GM18499 (cell line): Measurements from ENCODE around the gene GRN.
"Not testable (repeated sequence)": the region's sequence is repeated elsewhere in the genome, so short reads cannot be mapped to it uniquely, and the experiment has no call there.

Experiments used
- ATAC-seq: cut with Tn5 transposase; IDR thresholded peaks from one replicate; pipeline ENCODE4 v1.9.1; 2021; ENCODE audit warnings: moderate number of reproducible peaks; ENCODE audit not compliant: insufficient read depth, unreplicated experiment

GRN gene

DNA sequence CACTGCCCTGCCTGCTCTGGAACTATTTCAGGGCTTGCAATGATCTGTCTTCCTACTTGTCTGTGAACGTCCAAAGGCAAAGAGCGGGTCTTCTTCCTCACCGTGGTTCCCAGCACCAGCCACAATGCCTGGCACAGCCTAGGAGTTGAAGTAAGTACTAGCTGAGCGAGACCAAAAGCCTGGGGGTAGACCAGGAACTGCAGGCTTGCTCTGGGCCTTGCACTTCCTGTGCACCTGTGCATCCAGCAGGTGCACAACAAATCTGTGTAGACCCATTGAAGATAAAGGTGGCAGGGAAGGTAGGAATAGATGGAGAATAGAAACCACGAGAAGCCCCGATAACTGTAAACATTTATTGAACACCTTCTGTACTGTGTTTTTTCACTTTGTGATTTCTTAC is 13.9 kb downstream of the GRN start:
- no peak for ATAC-seq

DNA sequence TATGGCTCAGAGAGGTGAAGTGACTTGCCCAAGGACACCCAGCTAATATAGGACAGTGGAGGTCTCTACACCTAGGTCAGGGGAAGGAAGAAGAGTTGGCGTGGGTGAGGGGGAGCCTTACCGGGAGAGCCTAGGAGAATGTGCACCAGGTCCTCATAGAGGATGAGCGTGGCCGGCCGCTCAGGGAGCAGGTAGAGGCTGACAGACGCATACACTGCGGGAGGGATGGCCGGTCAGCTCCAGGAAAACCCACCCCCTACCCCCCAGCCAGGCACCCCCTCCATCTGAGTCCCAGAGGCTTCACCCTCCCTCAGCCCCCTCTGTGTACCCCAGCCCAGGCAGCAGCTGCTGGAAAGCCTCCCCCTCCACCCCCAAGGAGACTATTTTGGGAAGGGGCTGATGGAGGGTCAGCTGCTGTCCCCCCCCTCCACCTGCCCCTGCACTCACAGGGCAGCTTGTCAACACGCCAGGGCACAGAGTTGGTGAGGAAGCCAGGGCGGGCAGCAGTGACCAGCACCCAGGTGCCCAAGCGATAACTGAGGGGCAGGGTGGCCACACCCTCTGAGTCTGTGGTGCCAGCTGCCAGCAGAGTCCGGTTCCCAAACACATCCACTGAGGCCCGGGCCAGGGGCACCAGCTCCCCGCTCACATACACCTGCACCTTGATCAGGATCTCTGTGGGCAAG is 14.5 kb downstream of the GRN start:
- no peak for ATAC-seq

- no peak for ATAC-seq
Observed at GRCh38 chr17:44360144-44360533, 15.0 kb downstream of the GRN start.

GRCh38 chr17:44360826-44361225 is 15.7 kb downstream of the GRN start:
- ATAC-seq = no peak

DNA sequence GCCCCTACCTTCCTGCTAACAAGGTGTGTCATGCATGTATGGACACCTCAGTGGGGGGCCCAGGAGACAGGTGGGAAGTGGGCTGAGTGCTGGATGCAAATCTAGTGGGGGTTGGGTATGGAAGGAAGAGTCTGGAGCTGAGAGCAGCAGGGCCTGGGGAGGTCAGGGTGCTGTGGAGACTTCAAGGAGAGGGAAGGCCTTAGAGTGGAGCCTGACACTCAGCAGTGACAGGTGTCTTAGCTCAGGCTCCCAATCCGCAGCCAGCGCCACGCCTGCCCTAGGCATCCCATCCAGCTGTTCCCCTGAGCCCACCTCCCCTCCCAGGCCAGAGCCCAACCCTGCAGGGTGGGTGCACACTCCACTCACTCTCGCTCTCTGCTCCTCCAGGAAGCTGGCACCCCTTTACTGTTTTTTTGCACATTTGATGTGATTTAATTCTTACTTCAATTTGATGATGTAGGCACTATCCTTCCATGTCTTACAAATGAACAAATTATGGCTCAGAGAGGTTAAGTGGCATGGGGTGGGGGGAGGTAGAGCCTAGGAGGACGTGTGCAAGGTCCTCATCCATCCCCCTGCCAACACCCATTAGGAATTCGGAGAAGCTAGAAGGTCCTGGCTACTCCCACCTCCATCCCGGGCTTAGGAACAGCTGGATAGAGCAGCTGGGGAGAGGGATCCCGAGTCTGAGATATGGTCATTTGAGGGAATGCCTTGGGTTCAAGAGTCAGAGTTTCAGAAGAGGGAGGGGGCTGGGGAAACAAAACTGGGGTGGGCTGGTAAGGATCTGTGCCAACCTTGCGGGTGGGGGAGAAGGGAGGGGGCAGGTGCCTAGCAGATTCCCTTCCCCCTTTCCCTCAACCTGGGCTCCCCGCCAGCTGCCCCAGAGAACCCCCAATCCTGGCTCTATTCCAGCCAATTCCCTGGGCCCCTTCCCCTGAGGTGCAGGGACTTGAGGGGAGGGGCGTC is 16.5 kb downstream of the GRN start:
- no peak for ATAC-seq

- ATAC-seq = no peak
Observed at GRCh38 chr17:44362459-44362948, 17.4 kb downstream of the GRN start.

DNA sequence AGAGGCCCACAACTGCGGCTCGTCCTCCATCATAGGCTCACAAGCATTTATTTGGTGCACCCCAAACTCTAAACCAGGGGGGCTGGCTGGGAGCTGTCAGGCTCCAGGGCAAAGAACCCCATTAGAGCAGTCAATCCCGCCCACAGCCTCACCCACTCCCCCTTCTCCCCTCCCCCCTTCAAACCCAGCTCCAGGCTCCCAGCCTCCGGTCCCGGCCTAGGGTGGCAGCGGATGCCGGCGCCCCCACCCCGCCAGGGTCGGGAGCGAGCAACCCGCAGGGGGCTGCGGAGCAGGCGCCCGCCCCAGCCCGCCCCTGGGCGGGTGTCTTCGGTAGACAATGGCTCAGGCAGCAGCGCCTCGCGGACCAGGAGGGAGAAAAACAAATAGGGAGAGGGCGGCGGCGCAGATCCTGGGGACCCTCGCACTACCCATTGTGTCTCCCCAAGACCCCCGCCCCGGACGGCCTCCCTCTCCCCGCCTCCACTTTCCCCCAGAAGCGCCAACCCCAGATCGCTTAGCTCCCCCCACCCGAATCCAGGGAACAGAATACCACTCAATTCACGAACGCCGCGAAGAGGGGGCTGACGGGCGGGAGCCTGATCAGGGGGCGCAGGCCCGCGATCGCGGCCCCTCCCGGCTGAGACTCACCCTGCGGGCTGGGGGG is 18.0 kb downstream of the GRN start:
- no peak for ATAC-seq

GRCh38 chr17:44363613-44364159 is 18.6 kb downstream of the GRN start, which contains the start of gene FAM171A2:
FAM171A2 (minus strand) TSS chr17:44363853; CDS start chr17:44363714, 139 bp downstream.
- ATAC-seq = no peak

DNA sequence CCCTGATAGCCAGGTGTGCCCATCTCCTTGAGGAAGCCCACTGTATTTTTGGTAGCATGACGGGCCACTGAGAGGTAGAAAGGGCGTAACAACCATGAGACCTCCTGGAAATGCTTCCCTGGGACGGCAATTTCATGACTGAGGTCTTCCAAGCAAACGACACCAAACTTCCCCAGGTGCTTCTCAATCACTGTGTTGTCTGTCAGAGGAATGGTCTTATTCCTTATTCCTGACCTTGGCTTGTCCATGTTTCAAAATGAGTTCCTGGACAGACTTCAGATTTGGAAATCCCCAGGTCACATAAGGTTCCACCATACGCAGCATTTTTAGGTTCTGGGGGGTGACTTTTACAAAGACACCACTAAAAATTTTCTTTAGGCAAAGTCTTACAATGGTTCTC is 19.9 kb downstream of the GRN start:
- not testable (repeated sequence) for ATAC-seq

DNA sequence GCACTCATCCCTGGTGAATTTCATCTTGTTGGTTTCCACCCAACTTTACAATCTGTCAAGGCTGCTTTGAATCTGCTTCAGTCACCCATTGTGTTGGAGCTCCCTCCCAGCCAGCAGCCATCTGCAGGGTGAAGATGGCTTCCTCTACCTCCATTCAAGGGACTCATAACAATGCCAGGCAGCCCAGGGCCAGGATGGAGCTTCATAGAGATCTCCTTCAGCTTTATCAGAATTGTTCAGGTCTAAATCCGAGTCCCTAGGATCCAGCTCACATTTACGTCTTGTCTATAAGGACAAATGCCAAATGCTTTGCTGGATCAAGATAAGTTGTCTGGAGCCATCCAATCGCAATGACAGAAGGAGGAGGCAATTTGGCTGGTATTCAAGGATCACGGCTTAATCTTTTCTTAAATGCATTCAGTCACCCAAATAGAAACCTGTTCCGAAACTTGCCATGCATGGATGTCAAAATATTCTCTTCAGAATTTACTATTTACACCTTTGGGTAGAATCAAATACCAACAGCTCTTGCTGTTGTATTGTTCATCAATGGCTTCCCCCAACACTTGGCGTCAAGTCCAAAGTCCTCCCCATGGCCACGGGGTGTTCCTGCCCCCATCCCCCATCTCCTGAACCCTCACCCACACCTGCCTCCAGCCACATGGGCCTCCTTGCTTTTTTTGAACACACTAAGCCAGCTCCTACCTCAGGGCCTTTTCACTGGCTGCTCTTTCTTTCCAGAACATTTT is 22.3 kb downstream of the GRN start:
- no peak for ATAC-seq

- ATAC-seq = not testable (repeated sequence)
Observed at GRCh38 chr17:44368391-44369243, 23.5 kb downstream of the GRN start.

- not testable (repeated sequence) for ATAC-seq
Observed at GRCh38 chr17:44369414-44370023, 24.4 kb downstream of the GRN start.

- no peak for ATAC-seq
Observed at GRCh38 chr17:44372036-44372435, 26.9 kb downstream of the GRN start.

- ATAC-seq = no peak
Observed at GRCh38 chr17:44374306-44375195, 29.4 kb downstream of the GRN start.

DNA sequence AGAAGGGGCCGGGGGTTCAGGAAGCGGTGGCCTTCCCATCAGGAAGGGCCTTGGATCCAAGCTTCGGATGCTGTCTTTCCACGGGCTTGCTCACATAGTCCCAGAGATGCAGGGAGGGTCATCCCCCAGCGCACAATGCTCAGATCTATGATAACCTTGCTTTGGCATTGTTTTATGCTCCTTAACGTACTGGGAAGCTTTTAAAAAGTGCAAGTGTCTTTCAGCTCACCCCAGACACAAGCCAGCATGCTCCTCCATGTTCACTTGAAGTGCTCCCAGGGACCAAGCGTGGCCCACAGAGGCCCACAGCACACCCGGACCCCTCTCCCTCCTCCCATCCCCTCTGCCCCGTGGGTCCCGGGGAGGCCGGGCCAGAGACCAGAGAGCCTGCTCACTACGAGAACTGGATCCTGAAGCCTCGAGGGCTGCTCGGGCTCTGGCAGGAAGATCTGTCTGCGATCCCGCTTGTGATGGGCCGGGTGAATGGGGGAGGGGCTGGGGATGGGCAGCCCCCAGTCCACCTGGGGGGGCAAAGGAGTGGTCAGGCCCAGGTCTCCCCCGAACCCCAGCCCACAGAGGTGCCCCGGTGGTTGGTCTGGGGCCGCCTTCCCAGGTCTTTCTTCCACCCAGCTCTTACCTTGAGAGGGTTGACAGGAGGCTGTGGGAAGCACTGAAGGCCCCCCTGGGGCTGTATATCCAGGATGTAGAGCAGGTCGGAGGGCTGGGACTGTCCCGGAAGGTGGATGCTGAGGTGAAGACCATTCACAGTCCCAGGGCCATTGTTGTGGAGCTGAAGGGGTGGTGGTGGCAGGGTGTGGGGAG is 30.3 kb downstream of the GRN start:
- no peak for ATAC-seq

- ATAC-seq = no peak
Observed at GRCh38 chr17:44376124-44376523, 31.0 kb downstream of the GRN start.

DNA sequence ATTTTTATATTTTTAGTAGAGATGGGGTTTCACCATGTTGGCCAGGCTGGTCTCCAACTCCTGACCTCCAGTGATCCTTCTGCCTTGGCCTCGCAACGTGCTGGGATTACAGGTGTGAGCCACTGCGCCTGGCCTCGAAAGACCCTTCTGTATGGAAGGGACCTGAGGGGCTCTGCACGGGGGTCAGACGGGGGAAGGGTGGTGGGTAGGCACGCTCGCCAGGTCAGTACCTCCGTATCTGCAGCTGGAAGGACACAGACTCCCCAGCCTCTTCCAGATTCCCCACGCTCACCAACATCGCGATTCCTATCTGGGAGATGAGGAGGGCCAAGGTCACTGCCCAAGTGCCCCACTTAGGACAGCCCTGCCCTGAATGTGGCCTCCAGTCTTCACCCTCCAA is 31.7 kb downstream of the GRN start:
- ATAC-seq = no peak
